ENCODE measurements around the gene MPV17. TPM values are rescaled to one million over a fixed set of nuclear protein-coding genes. Genes with fewer than 3 reads are reported as not detected.

The MPV17 gene
- total RNA-seq, 3 donors from 2014 or later, result 72.8 to 95.1 (median 79.4) TPM

- Histone ChIP-seq H3K4me1 (no peaks in the 10 kb centered on the region), H3K27ac (no peak overlapping the region), H3K27me3 (no peaks in the 10 kb centered on the region), H3K36me3 (no peaks in the 10 kb centered on the region), H3K9me3 (no peaks in the 10 kb centered on the region), H3K4me3 (no peak overlapping the region)
- DNase-seq (ENCODE audit: low spot score in 2 of 2), result no peak
- intact Hi-C loops (cut with DNase I; ENCODE audit: low total_unique reads), result no loop called here
- TF ChIP-seq POLR2A (IDR thresholded peaks at IDR 0.05) (no peak), CTCF (IDR thresholded peaks at IDR 0.05) (no peak), POLR2AphosphoS5 (IDR thresholded peaks at IDR 0.05) (no peak)
Measured at GRCh38 chr2:27313882-27314645, 8.8 kb downstream of the MPV17 start.

DNA sequence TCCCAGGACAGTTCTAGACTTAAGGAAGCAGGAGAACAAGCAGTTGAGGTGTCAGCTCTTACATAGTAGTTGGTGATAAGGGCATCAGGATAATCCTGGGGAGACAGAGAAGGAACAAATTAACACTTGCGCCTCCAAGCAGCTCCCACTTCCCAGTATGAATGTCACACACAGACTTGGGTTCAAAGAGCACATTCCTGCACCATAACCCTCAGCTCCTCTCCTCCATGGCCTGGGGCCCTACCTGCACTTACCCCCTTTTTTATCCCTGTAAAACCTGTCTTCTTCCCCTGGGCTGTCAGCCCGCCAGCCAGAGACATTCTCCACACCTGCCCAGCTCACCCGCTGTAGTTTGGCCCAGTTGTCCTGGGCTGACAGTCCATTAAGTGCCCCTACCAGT lies 10.7 kb downstream of the MPV17 start:
- no peak overlapping the region for H3K4me3 ChIP-seq
- H3K4me1 ChIP-seq, result no peaks in the 10 kb centered on the region
- no peaks in the 10 kb centered on the region for H3K36me3 ChIP-seq
- peaks cover 5 to 18% of the 10 kb centered on the region in 2 donors for H3K27me3 ChIP-seq
- no peak for DNase-seq (ENCODE audit: low spot score in 2 of 2)
- intact Hi-C loops (cut with DNase I; ENCODE audit: low total_unique reads), result no loop called here
- no peaks in the 10 kb centered on the region for H3K9me3 ChIP-seq
- no peak overlapping the region for H3K27ac ChIP-seq
- TF ChIP-seq POLR2A (IDR thresholded peaks at IDR 0.05) (no peak), CTCF (IDR thresholded peaks at IDR 0.05) (no peak), POLR2AphosphoS5 (IDR thresholded peaks at IDR 0.05) (no peak)

DNA sequence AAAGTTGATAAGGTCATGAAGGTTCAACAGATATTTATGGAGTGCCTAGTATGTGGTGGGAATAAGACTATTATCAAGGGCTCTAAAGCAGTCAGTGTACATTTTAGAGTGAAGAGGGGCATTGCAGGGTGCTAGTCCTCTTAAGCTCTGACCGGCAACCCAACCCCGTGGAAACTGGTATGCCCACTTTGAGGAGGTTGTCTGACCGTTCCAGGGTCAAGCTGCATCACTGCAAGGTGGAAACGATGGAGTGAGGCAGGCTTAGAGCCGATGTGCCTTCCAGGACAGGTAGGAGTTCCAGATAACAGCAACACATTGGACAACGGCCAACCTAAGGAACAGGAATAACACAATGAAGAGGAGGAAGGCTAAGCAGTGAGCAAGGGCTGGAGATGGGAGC lies 13.2 kb downstream of the MPV17 start:
- DNase-seq (ENCODE audit: low spot score in 2 of 2), result no peak
- Histone ChIP-seq H3K9me3 (no peaks in the 10 kb centered on the region), H3K4me1 (no peaks in the 10 kb centered on the region), H3K27ac (no peak overlapping the region), H3K4me3 (no peak overlapping the region), H3K36me3 (no peaks in the 10 kb centered on the region), H3K27me3 (peaks cover 17 to 34% of the 10 kb centered on the region in 2 donors)
- intact Hi-C loops (cut with DNase I; ENCODE audit: low total_unique reads), result loop anchor here (10.0 kb wide), 1 partner anchor 215 kb away; no protein-coding TSS in a partner anchor
- TF ChIP-seq CTCF (IDR thresholded peaks at IDR 0.05), result no peak
- no peak for TF ChIP-seq POLR2A (IDR thresholded peaks at IDR 0.05)
- no peak for TF ChIP-seq POLR2AphosphoS5 (IDR thresholded peaks at IDR 0.05)

- Histone ChIP-seq H3K27ac (no peak within 1 kb of the TSS), H3K27me3 (peaks cover 17 to 34% of the 10 kb centered on the region in 2 donors), H3K4me3 (peak within 1 kb of the TSS in 1 of 3 donors; percentile 54), H3K9me3 (no peaks in the 10 kb centered on the region), H3K4me1 (no peaks in the 10 kb centered on the region), H3K36me3 (no peaks in the 10 kb centered on the region)
- intact Hi-C loops (cut with DNase I; ENCODE audit: low total_unique reads), result loop anchor here (10.0 kb wide), 1 partner anchor 214 kb away; no protein-coding TSS in a partner anchor
- DNase-seq (ENCODE audit: low spot score in 2 of 2), result peak in 1 of 2 donors; percentile 57
- no peak for TF ChIP-seq POLR2A (IDR thresholded peaks at IDR 0.05)
- TF ChIP-seq CTCF (IDR thresholded peaks at IDR 0.05), result no peak
- no peak for TF ChIP-seq POLR2AphosphoS5 (IDR thresholded peaks at IDR 0.05)
Measured at GRCh38 chr2:27308359-27308881, 14.5 kb downstream of the MPV17 start, which contains the start of gene UCN. Gene UCN, minus strand, starts transcription at chr2:27308445. Its CDS starts 550 bp downstream, at chr2:27307895.

Measured in breast epithelium (tissue), 4 donors.